Hepatocyte (in vitro differentiated cells): ENCODE results near the gene NBDY. TPM values are rescaled to one million over a fixed set of nuclear protein-coding genes. Genes with fewer than 3 reads are reported as not detected.
"Not testable (repeated sequence)": the region's sequence is repeated elsewhere in the genome, so short reads cannot be mapped to it uniquely, and the experiment has no call there.

ENCODE experiments used
- DNase-seq: peaks from one replicate; pipeline ENCODE4 v3.0.0-alpha.2; 2016; ENCODE audit warnings: low spot score
- H2AFZ ChIP-seq: fragments of 200-600 bp; sonication (generic); 2 replicates; pipeline ENCODE4 v1.6.0; 2016; ENCODE audit warnings: antibody characterized with exemption, mild to moderate bottlenecking
- H3K27ac ChIP-seq: fragments of 200-600 bp; sonication (generic); 2 replicates; pipeline ENCODE4 v1.5.1; 2016; ENCODE audit warnings: mild to moderate bottlenecking
- H3K27me3 ChIP-seq: fragments of 200-600 bp; sonication (generic); 2 replicates; pipeline ENCODE4 v1.6.1; 2016
- H3K36me3 ChIP-seq: fragments of 200-600 bp; sonication (generic); replicated peaks from 2 replicates; pipeline ENCODE4 v1.5.1; 2016; ENCODE audit warnings: low read depth; ENCODE audit not compliant: insufficient read depth
- H3K4me1 ChIP-seq: fragments of 200-600 bp; sonication (generic); 2 replicates; pipeline ENCODE4 v1.5.1; 2016; ENCODE audit warnings: mild to moderate bottlenecking, moderate library complexity; ENCODE audit not compliant: insufficient read depth
- H3K4me2 ChIP-seq: fragments of 200-600 bp; sonication (generic); 2 replicates; pipeline ENCODE4 v1.6.0; 2016
- H3K4me3 ChIP-seq: fragments of 200-600 bp; sonication (generic); 2 replicates; pipeline ENCODE4 v1.5.1; 2016; ENCODE audit warnings: mild to moderate bottlenecking
- H3K79me2 ChIP-seq: fragments of 200-600 bp; sonication (generic); 2 replicates; pipeline ENCODE4 v1.6.0; 2017; ENCODE audit warnings: mild to moderate bottlenecking
- H3K9me2 ChIP-seq: fragments of 200-600 bp; sonication (generic); replicated peaks from 2 replicates; pipeline ENCODE4 v1.6.0; 2017; ENCODE audit warnings: mild to moderate bottlenecking; ENCODE audit not compliant: insufficient read depth
- H3K9me3 ChIP-seq: fragments of 200-600 bp; sonication (generic); 2 replicates; pipeline ENCODE4 v1.5.1; 2016; ENCODE audit warnings: low read depth, mild to moderate bottlenecking
- H4K20me1 ChIP-seq: fragments of 200-600 bp; sonication (generic); 2 replicates; pipeline ENCODE4 v1.6.0; 2016; ENCODE audit warnings: mild to moderate bottlenecking; ENCODE audit not compliant: insufficient read depth, poor library complexity, severe bottlenecking
- CTCF ChIP-seq: fragments of 200-600 bp; sonication (generic); IDR thresholded peaks from 2 replicates; pipeline ENCODE4 v1.5.1; 2016; ENCODE audit warnings: antibody characterized with exemption, mild to moderate bottlenecking; ENCODE audit not compliant: poor library complexity
- EZH2 ChIP-seq: fragments of 200-600 bp; sonication (generic); IDR thresholded peaks from 2 replicates; pipeline ENCODE4 v1.6.1; 2016; ENCODE audit warnings: antibody characterized with exemption, mild to moderate bottlenecking, borderline replicate concordance
- EZH2phosphoT487 ChIP-seq: fragments of 200-600 bp; sonication (generic); IDR thresholded peaks from one replicate; pipeline ENCODE4 v1.6.1; 2018; ENCODE audit warnings: antibody characterized with exemption, mild to moderate bottlenecking, low read depth, moderate library complexity; ENCODE audit not compliant: unreplicated experiment, severe bottlenecking
- WGBS: methylation state at CpG from one replicate; pipeline ENCODE4 v1.1.6; 2016; ENCODE audit warnings: low lambda C conversion rate; ENCODE audit errors: missing lambda C conversion rate; 5-methylcytosine and 5-hydroxymethylcytosine counted together
- polyA plus RNA-seq: library from polyadenylated mRNA; unstranded; fragments of >200 nt; fragmentation: Nextera tagmentation; extraction: Ambion mirVana; gene quantifications from 2 replicates; pipeline ENCODE4 v1.2.1, GENCODE V29; 2016
- total RNA-seq: library from RNA; depleted of rRNA; stranded (reverse); fragments of >200 nt; gene quantifications from 2 replicates; pipeline ENCODE4 v1.2.3, GENCODE V29; 2014

The NBDY gene
- total and polyA plus RNA-seq, 2 experiments from 2014 or later: 20.4 to 166 TPM

- Histone ChIP-seq H3K4me2 (no peak overlapping the region), H3K4me1 (no peaks in the 10 kb centered on the region), H4K20me1 (no peaks in the 10 kb centered on the region), H3K4me3 (no peak overlapping the region), H3K27ac (no peak overlapping the region), H3K9me2 (no peaks in the 10 kb centered on the region), H3K36me3 (no peaks in the 10 kb centered on the region), H3K79me2 (peaks cover 4% of the 10 kb centered on the region), H3K27me3 (no peaks in the 10 kb centered on the region), H3K9me3 (no peaks in the 10 kb centered on the region), H2AFZ (no peak overlapping the region)
- DNase-seq: no peak
- 77% methylated on average over 4 of the region's 4 CpGs for WGBS
- TF ChIP-seq CTCF (no peak), EZH2phosphoT487 (no peak), EZH2 (no peak)
These were observed 75.8 kb downstream of the NBDY start for GRCh38 chrX:56804867-56805266.

GRCh38 chrX:56805399-56805798 is 76.4 kb downstream of the NBDY start:
- Histone ChIP-seq H3K27ac (no peak overlapping the region), H3K4me3 (no peak overlapping the region), H3K79me2 (peaks cover 6% of the 10 kb centered on the region), H3K4me2 (no peak overlapping the region), H3K27me3 (no peaks in the 10 kb centered on the region), H3K9me3 (no peaks in the 10 kb centered on the region), H3K9me2 (no peaks in the 10 kb centered on the region), H3K36me3 (no peaks in the 10 kb centered on the region), H4K20me1 (no peaks in the 10 kb centered on the region), H3K4me1 (no peaks in the 10 kb centered on the region), H2AFZ (no peak overlapping the region)
- DNase-seq: no peak
- WGBS: 100% methylated on average over 1 of the region's 1 CpG
- TF ChIP-seq EZH2phosphoT487 (no peak), EZH2 (no peak), CTCF (no peak)

GRCh38 chrX:56806176-56806575 is 77.1 kb downstream of the NBDY start:
- H2AFZ ChIP-seq, H3K27ac ChIP-seq, H3K36me3 ChIP-seq, H3K9me2 ChIP-seq, H3K4me2 ChIP-seq, H3K79me2 ChIP-seq, H3K9me3 ChIP-seq, H4K20me1 ChIP-seq, H3K27me3 ChIP-seq, H3K4me1 ChIP-seq, DNase-seq, H3K4me3 ChIP-seq: not testable (repeated sequence)
- WGBS: 87% methylated on average over 2 of the region's 2 CpGs

GRCh38 chrX:56811599-56811998 is 82.6 kb downstream of the NBDY start:
- Histone ChIP-seq H3K4me1 (no peaks in the 10 kb centered on the region), H3K9me3 (no peaks in the 10 kb centered on the region), H4K20me1 (no peaks in the 10 kb centered on the region), H3K4me3 (no peak overlapping the region), H3K27me3 (no peaks in the 10 kb centered on the region), H3K27ac (no peak overlapping the region), H3K79me2 (peaks cover 6% of the 10 kb centered on the region), H3K4me2 (no peak overlapping the region), H3K9me2 (no peaks in the 10 kb centered on the region), H2AFZ (no peak overlapping the region), H3K36me3 (no peaks in the 10 kb centered on the region)
- WGBS: 94% methylated on average over 5 of the region's 5 CpGs
- DNase-seq: no peak
- TF ChIP-seq EZH2phosphoT487 (no peak), CTCF (no peak), EZH2 (no peak)
